HUES64 (cell line): Measurements from ENCODE around the gene MUC4.

Experiments
- H3K27ac ChIP-seq: 2 replicates; pipeline ENCODE4 v1.7.0; 2013; ENCODE audit warnings: low read depth, low read length, inconsistent platforms
- H3K27me3 ChIP-seq: 2 replicates; pipeline ENCODE4 v1.6.1; 2013; ENCODE audit warnings: mild to moderate bottlenecking, low read length; ENCODE audit not compliant: insufficient read depth
- H3K36me3 ChIP-seq: 2 replicates; pipeline ENCODE4 v1.6.1; 2013; ENCODE audit warnings: mild to moderate bottlenecking, low read length; ENCODE audit not compliant: insufficient read depth
- H3K4me1 ChIP-seq: 2 replicates; pipeline ENCODE4 v1.6.1; 2013; ENCODE audit warnings: mild to moderate bottlenecking, low read length, moderate library complexity; ENCODE audit not compliant: insufficient read depth
- H3K4me3 ChIP-seq: 2 replicates; pipeline ENCODE4 v1.5.1; 2013; ENCODE audit warnings: mild to moderate bottlenecking, low read length, moderate library complexity
- H3K9ac ChIP-seq: 2 replicates; pipeline ENCODE4 v1.6.1; 2013; ENCODE audit warnings: mild to moderate bottlenecking, low read depth, low read length
- H3K9me3 ChIP-seq: 2 replicates; pipeline ENCODE4 v1.6.1; 2013; ENCODE audit warnings: low read depth, low read length; ENCODE audit not compliant: insufficient read depth
- WGBS: fragments of 150-250, 120-280 bp; methylation state at CpG from one replicate; pipeline ENCODE4 v1.1.7; 2013; ENCODE audit warnings: missing lambda C conversion rate; 5-methylcytosine and 5-hydroxymethylcytosine counted together

The MUC4 gene

DNA sequence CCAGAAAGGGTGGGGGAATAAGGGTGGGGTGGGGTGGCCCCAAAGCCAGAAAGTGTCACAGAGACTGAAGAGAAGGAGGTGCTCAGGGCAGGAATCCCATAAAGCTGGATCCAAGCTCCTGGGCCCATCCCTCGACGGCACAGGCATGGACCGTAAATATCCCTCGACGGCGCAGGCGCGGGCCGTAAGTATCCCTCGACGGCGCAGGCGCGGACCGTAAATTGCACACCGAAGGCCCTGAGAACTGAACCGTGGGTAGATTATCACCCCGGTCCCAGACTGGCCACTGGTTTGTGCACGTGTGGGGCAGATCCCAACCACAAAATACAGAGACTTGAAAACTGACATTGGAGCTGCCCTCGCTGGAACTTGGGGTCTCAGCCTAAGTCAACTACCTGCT lies 41.3 kb upstream of the MUC4 start:
- Histone ChIP-seq H3K4me3 (no peak overlapping the region), H3K9ac (no peak overlapping the region), H3K9me3 (no peaks in the 10 kb centered on the region), H3K36me3 (no peaks in the 10 kb centered on the region), H3K4me1 (peaks cover 8% of the 10 kb centered on the region; the same call in 1 of the 2 replicates), H3K27ac (no peak overlapping the region), H3K27me3 (0 out of 2 replicates have a peak, but pooled peaks cover 2% of the 10 kb centered on the region)
- 96% methylated on average over 20 of the region's 20 CpGs for WGBS

DNA sequence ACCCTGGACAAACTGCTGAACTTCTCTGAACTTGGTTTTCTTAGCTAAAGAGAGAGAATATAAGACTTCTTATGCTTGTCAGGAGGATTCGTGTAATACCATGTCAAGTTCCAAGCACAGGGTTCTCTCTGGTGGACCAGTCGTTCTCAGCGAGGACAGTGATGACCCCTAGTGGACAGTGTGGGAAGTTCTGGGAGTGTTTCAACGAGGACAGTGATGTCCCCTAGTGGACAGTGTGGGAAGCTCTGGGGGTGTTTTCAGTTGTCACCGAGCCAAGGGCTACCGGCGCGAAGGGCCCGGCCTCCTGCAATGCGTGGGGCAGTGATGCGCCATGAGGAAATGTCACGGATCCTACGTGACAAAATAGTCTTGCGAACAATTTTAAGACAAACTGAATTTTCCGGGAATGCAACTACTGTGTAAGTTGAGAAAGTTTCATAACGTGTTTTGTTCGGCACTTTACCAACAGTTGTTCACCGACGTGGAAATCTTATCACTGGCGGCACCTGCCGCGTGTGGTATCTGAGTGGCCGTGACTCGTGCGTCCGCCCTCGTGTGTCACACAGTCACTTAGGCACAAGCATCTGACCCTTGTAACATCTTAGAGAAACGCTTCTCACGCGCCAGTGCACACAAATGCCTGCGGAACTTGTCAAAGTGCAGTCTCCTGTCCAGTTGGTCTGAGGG lies 39.3 kb upstream of the MUC4 start:
- no peaks in the 10 kb centered on the region for H3K9me3 ChIP-seq
- 0 out of 2 replicates have a peak, but pooled peaks cover 2% of the 10 kb centered on the region for H3K27me3 ChIP-seq
- WGBS, result 51% methylated on average over 31 of the region's 31 CpGs
- no peak overlapping the region for H3K4me3 ChIP-seq
- no peak overlapping the region for H3K27ac ChIP-seq
- H3K9ac ChIP-seq, result no peak overlapping the region
- no peaks in the 10 kb centered on the region for H3K36me3 ChIP-seq
- H3K4me1 ChIP-seq, result peaks cover 8% of the 10 kb centered on the region; the same call in 1 of the 2 replicates

DNA sequence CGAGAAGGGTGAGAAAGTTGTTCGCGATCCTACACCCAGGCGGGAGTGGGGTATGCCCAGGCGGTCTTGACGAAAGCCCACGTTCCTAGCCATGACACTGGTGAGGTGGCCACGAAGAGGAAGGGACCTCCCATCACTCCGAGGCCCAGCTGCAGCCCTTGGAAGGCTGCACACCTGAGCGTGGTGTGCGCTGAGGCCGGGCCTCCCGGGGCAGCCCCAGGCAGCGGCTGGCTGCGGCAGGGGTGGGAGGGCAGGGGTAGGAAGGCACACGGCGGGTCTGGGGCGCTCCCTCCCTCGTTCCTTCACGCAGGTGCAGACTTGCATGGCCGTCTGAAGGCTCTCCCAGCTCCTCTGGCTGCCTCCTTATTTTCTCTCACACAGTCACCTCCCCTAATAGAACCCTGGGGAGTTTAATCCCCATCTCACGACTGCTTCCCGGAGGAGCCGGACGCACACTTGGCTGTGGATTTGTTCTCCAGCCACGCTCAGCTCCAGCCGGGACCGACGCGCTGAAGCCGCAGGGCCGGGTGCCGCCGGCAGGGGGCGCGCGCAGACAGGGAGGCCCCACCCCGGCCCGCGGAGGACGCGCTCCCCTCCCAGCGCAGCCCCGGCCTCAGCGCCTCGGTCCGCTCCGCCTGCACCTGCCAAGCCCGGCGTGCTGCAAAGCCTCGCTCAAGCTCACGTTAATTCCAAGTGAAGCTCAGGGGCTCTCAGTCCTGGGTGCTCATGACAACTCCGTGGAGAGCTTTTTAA lies 37.8 kb upstream of the MUC4 start:
- Histone ChIP-seq H3K36me3 (no peaks in the 10 kb centered on the region), H3K9ac (no peak overlapping the region), H3K4me3 (no peak overlapping the region), H3K27ac (no peak overlapping the region), H3K27me3 (0 out of 2 replicates have a peak, but pooled peaks cover 2% of the 10 kb centered on the region), H3K9me3 (no peaks in the 10 kb centered on the region), H3K4me1 (peaks cover 8% of the 10 kb centered on the region; the same call in 1 of the 2 replicates)
- WGBS, result 94% methylated on average over 53 of the region's 53 CpGs

DNA sequence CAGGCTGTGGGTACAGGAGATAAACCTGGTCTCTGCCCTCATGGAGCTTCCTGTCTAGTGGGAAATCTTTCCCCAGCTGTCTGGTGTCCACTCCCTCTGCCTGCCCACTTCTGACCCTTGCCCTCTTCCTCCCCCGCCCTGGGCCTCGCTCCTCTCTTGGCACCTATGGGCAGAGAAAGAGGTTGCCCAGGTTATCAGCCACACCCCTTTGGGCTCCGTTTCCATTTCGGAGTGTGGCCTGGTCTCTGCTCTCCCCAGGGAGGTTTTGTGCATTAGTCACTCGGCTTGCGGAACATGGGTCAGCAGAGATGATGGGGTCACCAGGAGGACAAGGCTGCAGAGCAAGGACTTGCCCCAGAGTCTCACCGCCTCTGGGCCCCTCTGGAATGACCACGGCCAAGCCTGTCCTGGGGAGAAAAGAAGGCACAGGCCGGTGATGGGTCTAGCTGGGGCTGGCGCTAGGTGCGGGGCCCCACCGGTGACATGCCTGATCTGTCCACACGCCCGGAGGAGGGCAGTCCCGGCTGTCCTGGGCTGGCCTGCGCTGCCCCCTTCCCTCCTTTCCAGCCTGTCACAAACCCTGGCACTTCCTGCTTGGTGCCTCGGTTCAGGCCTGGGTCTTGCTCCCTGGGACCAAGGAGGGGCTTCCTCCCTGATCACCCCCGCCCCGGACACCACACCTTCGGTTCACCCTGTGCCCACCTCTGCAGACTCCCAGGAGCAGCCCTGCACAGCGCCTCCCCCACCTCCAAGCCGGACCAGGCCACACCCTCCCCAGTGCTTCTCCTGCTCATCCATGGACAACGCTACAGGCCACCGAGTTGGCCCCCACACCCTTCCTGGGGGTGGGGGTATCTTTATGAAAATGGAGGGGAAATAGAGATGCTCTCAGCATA lies 35.6 kb upstream of the MUC4 start:
- 92% methylated on average over 24 of the region's 24 CpGs for WGBS
- 0 out of 2 replicates have a peak, but pooled peaks cover 2% of the 10 kb centered on the region for H3K27me3 ChIP-seq
- no peak overlapping the region for H3K4me3 ChIP-seq
- H3K9me3 ChIP-seq, result no peaks in the 10 kb centered on the region
- no peak overlapping the region for H3K9ac ChIP-seq
- no peak overlapping the region for H3K27ac ChIP-seq
- no peaks in the 10 kb centered on the region for H3K36me3 ChIP-seq
- 0 out of 2 replicates have a peak, but pooled peaks cover 3% of the 10 kb centered on the region for H3K4me1 ChIP-seq

DNA sequence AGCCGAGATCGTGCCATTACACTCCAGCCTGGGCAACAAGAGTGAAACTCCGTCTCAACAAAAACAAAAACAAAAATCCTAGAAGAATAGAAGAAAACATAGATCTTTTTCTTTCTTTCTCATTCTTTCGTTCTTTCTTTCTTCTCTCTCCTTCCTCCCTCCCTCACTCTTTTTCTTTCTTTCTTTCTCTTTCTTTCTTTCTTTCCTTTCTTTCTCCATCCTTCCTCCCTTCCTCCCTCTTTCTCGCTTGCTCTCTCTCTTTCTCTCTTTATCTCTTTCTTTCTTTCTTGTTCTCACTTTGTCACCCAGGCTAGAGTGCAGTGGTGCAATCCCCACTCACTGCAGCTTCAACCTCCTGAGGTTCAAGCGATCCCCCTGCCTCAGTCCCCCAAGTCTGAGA lies 33.8 kb upstream of the MUC4 start:
- no peaks in the 10 kb centered on the region for H3K27me3 ChIP-seq
- H3K9ac ChIP-seq, result no peak overlapping the region
- H3K4me3 ChIP-seq, result no peak overlapping the region
- H3K36me3 ChIP-seq, result no peaks in the 10 kb centered on the region
- H3K27ac ChIP-seq, result no peak overlapping the region
- H3K4me1 ChIP-seq, result 0 out of 2 replicates have a peak, but pooled peaks cover 3% of the 10 kb centered on the region
- whole genome bisulfite sequencing, result 91% methylated on average over 6 of the region's 6 CpGs
- no peaks in the 10 kb centered on the region for H3K9me3 ChIP-seq

DNA sequence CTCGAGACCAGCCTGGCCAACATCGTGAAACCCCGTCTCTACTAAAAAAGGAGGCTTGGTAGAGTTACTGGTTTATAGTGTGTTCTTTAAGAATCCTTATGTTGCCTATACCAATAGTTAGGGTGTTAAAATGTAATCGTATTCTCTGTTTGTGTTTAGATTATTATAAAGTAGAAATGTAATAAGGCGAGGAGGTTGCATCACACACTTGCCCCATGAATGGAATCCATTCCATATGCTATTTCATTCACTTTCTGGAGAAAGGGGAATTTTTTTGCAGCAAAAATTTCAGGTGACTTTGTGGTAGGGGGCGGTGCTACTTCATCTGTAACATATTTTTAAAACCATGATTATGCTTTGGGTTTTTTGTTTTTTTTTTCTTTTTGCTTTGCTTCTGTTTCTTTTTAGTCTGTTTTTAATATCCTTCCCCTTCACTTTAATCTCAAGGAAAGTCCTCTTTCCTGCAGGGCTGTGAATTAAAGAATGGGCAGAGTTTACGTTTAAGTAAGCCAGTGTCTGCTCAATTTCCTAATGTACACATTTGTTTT lies 33.0 kb upstream of the MUC4 start:
- Histone ChIP-seq H3K4me3 (no peak overlapping the region), H3K36me3 (no peaks in the 10 kb centered on the region), H3K9ac (no peak overlapping the region), H3K9me3 (no peaks in the 10 kb centered on the region), H3K4me1 (peaks cover 5% of the 10 kb centered on the region), H3K27me3 (no peaks in the 10 kb centered on the region), H3K27ac (no peak overlapping the region)
- 95% methylated on average over 5 of the region's 7 CpGs for WGBS

DNA sequence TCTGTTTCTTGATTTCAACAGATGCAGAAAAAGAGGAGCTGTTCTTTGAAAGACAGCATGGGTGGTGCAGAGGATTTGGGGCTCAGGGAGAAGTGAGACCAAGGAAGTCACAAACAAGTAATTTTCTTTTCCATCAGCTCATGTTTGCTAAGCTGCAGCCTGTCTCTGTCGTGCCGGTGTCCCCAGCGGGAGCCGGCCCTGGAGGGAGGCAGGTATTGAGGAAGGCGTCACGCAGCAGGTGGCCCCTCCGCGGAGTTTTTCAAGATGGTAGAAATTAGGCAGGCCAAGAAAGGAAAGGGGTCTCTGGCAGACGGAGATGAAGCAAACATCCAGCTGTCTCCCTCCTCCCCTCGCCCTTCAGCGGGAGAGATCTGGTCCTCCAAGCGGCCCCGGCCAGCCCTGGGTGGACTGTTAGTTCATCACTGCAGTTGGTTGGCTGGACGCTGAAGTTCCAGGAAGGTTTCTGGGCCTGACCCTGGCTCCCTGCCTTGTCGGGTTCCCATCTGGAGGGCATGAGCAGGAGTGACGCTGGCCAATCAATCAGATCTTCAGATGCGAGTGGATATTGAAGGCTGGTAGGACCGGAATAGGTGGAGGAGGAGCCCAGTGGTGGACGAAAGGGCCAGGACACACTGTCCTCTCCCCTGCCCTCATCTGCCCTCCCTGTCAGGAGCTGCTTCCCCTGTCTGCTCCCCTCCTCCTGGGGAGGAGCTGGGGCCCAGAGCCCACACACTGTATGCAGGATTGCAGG lies 27.7 kb upstream of the MUC4 start:
- Histone ChIP-seq H3K4me1 (peaks cover 6% of the 10 kb centered on the region), H3K27me3 (no peaks in the 10 kb centered on the region), H3K9ac (peak overlapping the region; percentile 13; the same call in 1 of the 2 replicates), H3K27ac (no peak overlapping the region), H3K9me3 (no peaks in the 10 kb centered on the region), H3K36me3 (no peaks in the 10 kb centered on the region), H3K4me3 (no peak overlapping the region)
- 56% methylated on average over 19 of the region's 19 CpGs for WGBS

DNA sequence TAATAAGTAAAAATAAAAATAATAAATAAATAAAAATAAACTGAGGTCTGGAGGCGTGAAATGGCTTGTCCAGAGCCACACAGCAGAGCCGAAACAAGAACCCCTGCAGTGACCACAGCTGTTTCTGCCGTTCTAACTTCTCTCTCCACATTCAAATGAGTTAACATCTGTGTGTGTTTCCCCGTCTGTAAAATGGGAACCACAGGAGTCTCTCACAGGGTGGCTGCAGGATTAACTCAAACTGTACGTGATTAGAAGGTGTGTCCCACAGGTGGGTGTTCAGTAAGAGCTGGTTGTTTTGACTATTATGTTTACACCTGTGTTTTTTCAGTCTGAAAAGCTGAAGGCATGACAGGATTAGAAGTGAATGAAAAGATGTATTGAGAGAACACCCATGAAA lies 27.0 kb upstream of the MUC4 start:
- no peak overlapping the region for H3K4me3 ChIP-seq
- no peak overlapping the region for H3K9ac ChIP-seq
- WGBS, result 69% methylated on average over 5 of the region's 5 CpGs
- H3K4me1 ChIP-seq, result peaks cover 6% of the 10 kb centered on the region
- no peaks in the 10 kb centered on the region for H3K27me3 ChIP-seq
- no peaks in the 10 kb centered on the region for H3K36me3 ChIP-seq
- H3K27ac ChIP-seq, result no peak overlapping the region
- H3K9me3 ChIP-seq, result no peaks in the 10 kb centered on the region

DNA sequence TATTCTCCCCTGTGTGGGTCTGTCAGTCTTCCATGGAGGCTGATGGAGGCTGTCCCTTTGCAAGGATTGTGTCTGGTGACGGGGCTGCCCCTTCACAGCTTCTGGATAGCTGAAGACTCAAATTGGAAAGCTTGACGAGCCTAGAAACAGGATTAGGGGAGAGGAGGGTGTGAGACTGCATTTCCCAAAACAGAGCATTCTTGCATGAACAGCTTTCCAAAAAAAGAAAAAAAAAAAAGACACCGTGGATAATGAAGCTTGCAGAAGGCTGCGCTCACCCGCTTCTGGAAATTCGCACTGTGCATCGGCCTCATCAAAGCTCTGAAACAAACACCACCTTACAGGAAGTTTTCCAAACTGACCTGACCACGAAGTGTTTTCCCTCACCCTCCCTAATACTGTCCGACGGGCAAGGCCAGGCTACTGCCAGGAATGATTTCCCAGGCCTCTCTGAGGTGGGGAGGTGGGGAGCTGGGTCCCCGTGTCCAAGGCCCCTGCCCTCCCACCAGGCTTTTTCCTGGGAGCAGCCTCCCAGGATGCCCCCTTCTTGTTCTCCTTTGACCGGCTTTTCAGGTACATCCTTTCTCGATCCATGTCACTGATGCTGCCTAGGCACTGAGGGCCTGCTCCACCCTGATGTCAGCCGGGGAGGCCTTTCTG lies 24.9 kb upstream of the MUC4 start:
- Histone ChIP-seq H3K9ac (no peak overlapping the region), H3K27ac (no peak overlapping the region), H3K9me3 (no peaks in the 10 kb centered on the region), H3K27me3 (no peaks in the 10 kb centered on the region), H3K4me1 (peaks cover 6% of the 10 kb centered on the region), H3K4me3 (no peak overlapping the region), H3K36me3 (no peaks in the 10 kb centered on the region)
- 90% methylated on average over 12 of the region's 14 CpGs for WGBS

DNA sequence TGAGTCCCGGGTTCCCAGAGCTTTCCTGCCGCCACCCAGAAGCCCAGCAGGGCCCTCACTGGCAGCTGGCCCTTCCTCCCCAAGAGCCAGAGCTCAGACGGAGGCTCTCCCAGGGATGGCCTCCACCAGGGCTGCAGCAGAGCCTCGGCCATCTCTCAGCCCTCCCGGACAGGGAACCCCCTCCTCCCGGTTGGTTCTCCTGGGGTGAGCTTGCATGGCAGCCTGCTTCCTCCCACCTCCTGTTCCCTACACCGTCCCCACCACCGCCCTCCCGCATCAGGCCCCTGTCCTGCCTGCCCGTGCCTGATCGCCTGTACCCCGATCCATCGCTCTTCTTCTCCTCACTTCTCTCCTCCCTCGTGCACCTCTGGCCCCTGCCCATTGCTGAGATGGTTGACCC lies 24.1 kb upstream of the MUC4 start:
- Histone ChIP-seq H3K27ac (no peak overlapping the region), H3K27me3 (no peaks in the 10 kb centered on the region)

More for the DNA sequence above, 24.1 kb upstream of the MUC4 start:
- H3K4me1 ChIP-seq, result peaks cover 6% of the 10 kb centered on the region
- no peaks in the 10 kb centered on the region for H3K9me3 ChIP-seq
- WGBS, result 91% methylated on average over 14 of the region's 14 CpGs
- H3K36me3 ChIP-seq, result no peaks in the 10 kb centered on the region
- H3K4me3 ChIP-seq, result no peak overlapping the region
- H3K9ac ChIP-seq, result no peak overlapping the region
